CD4-positive, alpha-beta T cell treated with Interferon gamma for 1 hour (primary cell): ENCODE data around the gene SLC22A1.
"Not testable (repeated sequence)": the region's sequence is repeated elsewhere in the genome, so short reads cannot be mapped to it uniquely, and the experiment has no call there.

Experiments
- DNase-seq: peaks from one replicate; pipeline ENCODE4 v3.0.0-alpha.2; 2020

SLC22A1 gene

GRCh38 chr6:160140493-160140892 is 18.9 kb downstream of the SLC22A1 start:
- DNase-seq = not testable (repeated sequence)

- DNase-seq = no peak
These were observed 19.5 kb downstream of the SLC22A1 start for GRCh38 chr6:160141001-160141726.

GRCh38 chr6:160142115-160142715 is 20.6 kb downstream of the SLC22A1 start:
- no peak for DNase-seq

- DNase-seq = no peak
These were observed 25.0 kb downstream of the SLC22A1 start for GRCh38 chr6:160146454-160147145.

GRCh38 chr6:160147146-160147536 is 25.5 kb downstream of the SLC22A1 start:
- no peak for DNase-seq

GRCh38 chr6:160154471-160154870 is 32.9 kb downstream of the SLC22A1 start:
- DNase-seq = no peak

GRCh38 chr6:160156842-160157241 is 35.2 kb downstream of the SLC22A1 start:
- no peak for DNase-seq

GRCh38 chr6:160160450-160160849 is 38.8 kb downstream of the SLC22A1 start:
- no peak for DNase-seq

GRCh38 chr6:160160929-160161646 is 39.5 kb downstream of the SLC22A1 start:
- no peak for DNase-seq

- DNase-seq = no peak
These were observed 40.0 kb downstream of the SLC22A1 start for GRCh38 chr6:160161647-160161986.

GRCh38 chr6:160162030-160162566 is 40.5 kb downstream of the SLC22A1 start:
- DNase-seq = no peak

GRCh38 chr6:160163425-160163824 is 41.8 kb downstream of the SLC22A1 start:
- no peak for DNase-seq

GRCh38 chr6:160163912-160164311 is 42.3 kb downstream of the SLC22A1 start:
- no peak for DNase-seq

- not testable (repeated sequence) for DNase-seq
These were observed 44.3 kb downstream of the SLC22A1 start for GRCh38 chr6:160165928-160166327.

- no peak for DNase-seq
These were observed 46.2 kb downstream of the SLC22A1 start for GRCh38 chr6:160167604-160168399.

- no peak for DNase-seq
These were observed 48.5 kb downstream of the SLC22A1 start for GRCh38 chr6:160170018-160170680.

GRCh38 chr6:160172704-160173103 is 51.1 kb downstream of the SLC22A1 start:
- DNase-seq = no peak

GRCh38 chr6:160173806-160174527 is 52.4 kb downstream of the SLC22A1 start:
- no peak for DNase-seq

GRCh38 chr6:160174681-160175080 is 53.1 kb downstream of the SLC22A1 start:
- DNase-seq = no peak

GRCh38 chr6:160177220-160177619 is 55.6 kb downstream of the SLC22A1 start:
- DNase-seq = no peak

GRCh38 chr6:160178271-160178670 is 56.7 kb downstream of the SLC22A1 start:
- DNase-seq = no peak
